GM12873 (cell line): ENCODE results near the gene ADAMTS6.

Experiments used
- TF ChIP-seq, protein P1 (sequence below): IDR thresholded peaks from 2 replicates; pipeline ENCODE4 v1.5.1; 2012; ENCODE audit warnings: low read depth, mild to moderate bottlenecking, moderate library complexity, low read length, control low read depth; ENCODE audit not compliant: insufficient read depth; ENCODE audit errors: missing control alignments

The ADAMTS6 gene

DNA sequence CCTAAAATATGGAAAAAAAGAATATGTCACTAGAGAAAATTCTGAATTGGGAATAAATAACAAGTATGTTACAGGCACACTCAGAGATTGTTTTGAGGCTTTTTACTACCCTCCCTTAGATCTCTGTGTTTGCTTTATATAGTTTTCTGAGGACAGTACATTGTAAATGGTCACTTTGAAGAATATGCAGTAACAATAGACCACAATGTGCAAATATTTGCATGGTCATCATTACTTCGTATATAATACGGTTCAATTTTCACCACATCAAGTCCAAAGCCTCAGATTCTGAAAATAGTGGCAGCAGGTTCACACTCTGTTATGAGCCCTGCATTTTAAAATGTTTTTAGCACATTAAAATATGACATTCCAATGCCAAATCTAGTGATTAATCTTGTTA lies 238.6 kb downstream of the ADAMTS6 start:
- TF ChIP-seq, protein P1, sequence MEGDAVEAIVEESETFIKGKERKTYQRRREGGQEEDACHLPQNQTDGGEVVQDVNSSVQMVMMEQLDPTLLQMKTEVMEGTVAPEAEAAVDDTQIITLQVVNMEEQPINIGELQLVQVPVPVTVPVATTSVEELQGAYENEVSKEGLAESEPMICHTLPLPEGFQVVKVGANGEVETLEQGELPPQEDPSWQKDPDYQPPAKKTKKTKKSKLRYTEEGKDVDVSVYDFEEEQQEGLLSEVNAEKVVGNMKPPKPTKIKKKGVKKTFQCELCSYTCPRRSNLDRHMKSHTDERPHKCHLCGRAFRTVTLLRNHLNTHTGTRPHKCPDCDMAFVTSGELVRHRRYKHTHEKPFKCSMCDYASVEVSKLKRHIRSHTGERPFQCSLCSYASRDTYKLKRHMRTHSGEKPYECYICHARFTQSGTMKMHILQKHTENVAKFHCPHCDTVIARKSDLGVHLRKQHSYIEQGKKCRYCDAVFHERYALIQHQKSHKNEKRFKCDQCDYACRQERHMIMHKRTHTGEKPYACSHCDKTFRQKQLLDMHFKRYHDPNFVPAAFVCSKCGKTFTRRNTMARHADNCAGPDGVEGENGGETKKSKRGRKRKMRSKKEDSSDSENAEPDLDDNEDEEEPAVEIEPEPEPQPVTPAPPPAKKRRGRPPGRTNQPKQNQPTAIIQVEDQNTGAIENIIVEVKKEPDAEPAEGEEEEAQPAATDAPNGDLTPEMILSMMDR: no peak

DNA sequence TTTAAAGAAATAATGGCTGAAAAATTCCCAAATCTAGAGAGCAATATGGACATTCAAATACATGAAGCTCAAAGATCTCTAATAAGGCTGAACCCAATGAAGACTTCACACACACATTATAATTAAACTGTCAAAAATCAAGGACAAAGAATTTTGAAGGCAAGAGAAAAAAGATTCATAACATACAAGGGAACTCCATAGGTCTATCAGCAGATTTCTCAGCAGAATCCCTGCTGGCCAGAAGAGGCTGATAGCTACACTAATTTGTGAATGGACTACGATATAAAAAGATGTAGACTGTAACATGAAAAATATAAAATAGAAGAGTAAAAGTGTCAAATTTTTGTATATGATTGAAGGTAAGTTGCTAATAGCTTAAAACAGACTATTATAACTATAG lies 251.9 kb downstream of the ADAMTS6 start:
- TF ChIP-seq, protein P1: no peak

DNA sequence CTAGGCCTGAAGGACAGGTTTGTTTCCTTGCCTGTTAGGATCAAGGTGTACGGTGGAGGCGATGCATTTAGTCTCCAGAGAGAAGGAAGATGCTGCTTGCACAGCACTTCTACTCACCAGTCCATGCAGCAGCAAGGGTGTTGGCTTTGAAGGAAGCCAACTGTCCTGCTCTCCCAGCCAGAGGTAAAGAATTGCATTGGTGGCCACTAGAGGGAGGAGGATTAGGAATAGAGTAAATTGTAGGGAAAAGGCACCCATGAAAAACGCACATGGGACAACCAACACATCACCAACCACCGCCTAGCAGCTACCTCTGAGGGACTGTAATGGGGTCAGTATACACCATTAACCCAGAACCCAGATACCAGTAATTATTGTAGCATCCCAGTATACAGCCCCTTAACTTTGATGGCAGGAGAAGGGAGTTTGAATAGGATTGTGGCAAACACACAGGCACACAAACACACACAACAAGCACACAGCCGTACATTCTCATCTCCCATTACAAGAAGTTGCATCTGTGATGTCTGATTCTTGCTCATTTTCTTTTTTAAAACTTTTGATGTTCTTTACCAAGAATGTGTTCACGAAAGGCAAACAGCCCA lies 267.7 kb downstream of the ADAMTS6 start:
- TF ChIP-seq, protein P1: peak; percentile 47

DNA sequence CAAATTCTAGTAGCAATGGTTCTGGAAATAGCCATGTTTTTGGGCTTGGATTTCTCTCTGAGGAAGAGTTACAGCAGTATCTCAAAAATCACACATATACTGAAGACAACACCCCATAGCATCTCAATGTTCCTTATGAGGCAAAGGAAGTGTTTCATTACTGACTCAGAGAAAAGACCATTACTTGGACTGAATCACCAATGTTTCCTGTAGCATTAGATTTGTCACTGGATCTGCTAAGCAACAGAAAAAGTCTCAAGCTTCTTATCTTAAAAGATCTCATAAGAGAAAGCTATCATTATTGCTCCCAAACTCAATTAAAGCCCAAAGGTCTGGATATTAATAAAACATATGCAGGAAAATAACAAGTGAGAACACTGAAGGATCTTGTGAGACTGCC lies 272.4 kb downstream of the ADAMTS6 start:
- TF ChIP-seq, protein P1: no peak

DNA sequence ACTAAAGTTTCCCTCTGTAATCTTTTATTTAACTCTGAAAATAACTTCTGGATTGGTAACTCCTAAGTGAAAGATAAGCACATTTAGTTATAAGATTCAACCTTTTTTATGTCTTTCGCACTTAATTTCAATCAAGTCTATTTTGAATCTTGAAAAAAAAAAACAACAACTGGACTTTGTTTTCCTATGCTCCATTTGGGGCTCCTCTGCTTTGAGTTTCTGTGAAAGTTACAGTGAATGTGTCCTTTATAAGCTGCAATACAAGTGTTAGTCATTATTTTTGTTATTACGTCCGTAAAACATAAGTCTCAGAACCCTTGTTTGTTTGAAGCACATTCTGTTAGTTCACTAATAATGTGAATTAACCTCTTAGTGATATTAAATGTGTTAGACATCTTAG lies 276.8 kb downstream of the ADAMTS6 start:
- TF ChIP-seq, protein P1: no peak

DNA sequence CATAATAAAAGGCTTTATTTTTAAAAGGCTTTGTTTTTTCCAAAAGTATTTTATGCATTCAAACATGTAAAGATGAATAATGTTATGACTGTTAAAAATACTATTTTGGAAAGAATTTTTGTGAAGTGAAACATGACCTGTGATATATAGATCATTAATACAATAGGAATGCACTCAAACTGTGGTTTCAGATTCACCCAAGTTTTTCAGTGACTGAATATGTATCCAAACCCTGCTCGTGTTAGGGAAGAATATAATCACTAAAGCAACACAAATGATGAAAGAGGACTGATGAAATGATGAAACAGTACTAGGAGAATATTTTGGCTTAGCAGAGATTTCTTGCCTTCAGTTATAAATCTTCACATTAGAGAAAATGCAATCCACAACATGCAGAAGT lies 278.0 kb downstream of the ADAMTS6 start:
- TF ChIP-seq, protein P1: no peak

DNA sequence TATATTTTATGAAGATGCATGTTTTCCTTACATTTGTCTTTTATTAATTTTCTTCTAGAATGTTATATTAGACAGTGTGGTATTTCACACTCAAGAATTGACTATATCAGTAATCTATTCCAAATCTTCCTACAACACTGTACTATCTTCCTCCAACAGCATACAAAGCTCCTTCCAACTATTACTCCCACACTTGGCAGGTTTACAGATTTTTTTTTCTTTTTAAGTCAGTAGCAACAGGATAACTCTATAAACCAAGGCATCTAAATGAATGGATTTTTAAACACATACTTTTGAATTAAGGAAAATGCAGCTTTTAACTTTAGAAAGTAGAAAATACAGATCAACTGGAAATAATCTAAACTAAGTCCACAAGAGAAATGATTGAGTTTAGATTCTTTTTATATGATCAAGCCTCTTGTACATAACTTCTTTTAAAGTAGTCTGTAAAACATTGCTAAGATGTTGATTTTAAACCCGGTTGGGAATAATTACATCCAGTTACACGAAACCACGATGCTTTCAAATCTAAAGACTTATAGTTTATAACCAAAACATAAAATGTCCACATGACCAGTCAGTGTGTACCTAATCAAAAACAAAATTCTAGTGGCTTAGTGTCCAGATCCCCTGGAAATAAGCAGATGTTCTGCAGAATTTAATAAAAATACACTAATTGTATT lies 281.6 kb downstream of the ADAMTS6 start:
- TF ChIP-seq, protein P1: no peak
